Measurements from ENCODE around the gene OOSP1. TPM values are rescaled to one million over a fixed set of nuclear protein-coding genes. Genes with fewer than 3 reads are reported as not detected.

Gene OOSP1
- total RNA-seq, 1 donor from 2014 or later: not detected

DNA sequence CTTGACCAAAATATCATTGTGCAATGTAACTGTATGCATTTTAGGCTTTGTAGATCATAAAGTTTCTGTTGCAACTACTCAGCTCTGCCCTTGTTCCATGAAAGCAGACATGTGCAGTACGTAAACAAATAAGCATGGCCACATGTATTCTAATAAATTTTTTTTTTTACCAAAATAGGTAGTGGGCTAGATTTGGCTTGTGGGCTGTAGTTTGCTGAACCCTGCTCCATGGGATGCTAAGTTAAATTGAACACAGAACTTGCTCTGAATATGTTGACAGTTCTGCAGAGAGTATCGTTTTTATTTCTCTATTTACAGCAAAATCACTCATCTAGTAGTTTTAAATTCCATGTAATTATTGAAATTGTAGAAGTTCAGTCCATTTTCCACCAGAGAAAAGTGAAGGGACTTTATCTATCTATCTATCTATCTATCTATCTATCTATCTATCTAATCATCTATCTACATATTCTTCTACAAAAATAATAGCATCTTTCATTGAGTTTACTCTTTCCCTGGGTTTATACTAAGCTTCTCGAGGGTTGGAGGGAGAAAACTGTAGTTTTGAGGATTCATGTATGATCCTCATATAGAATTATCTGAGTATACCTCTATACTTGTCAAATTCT lies 16.1 kb downstream of the OOSP1 start:
- Mint-ChIP-seq H3K4me1 (no peaks in the 10 kb centered on the region), H3K27ac (no peak overlapping the region), H3K36me3 (no peaks in the 10 kb centered on the region), H3K9me3 (no peaks in the 10 kb centered on the region), H3K27me3 (ENCODE audit: insufficient read depth, low read depth) (no peaks in the 10 kb centered on the region), H3K4me3 (no peak overlapping the region)
- TF ChIP-seq EZH2phosphoT487 (IDR thresholded peaks at IDR 0.05) (no peak), EZH2 (IDR thresholded peaks at IDR 0.05) (no peak)
- TF ChIP-seq, protein P1, sequence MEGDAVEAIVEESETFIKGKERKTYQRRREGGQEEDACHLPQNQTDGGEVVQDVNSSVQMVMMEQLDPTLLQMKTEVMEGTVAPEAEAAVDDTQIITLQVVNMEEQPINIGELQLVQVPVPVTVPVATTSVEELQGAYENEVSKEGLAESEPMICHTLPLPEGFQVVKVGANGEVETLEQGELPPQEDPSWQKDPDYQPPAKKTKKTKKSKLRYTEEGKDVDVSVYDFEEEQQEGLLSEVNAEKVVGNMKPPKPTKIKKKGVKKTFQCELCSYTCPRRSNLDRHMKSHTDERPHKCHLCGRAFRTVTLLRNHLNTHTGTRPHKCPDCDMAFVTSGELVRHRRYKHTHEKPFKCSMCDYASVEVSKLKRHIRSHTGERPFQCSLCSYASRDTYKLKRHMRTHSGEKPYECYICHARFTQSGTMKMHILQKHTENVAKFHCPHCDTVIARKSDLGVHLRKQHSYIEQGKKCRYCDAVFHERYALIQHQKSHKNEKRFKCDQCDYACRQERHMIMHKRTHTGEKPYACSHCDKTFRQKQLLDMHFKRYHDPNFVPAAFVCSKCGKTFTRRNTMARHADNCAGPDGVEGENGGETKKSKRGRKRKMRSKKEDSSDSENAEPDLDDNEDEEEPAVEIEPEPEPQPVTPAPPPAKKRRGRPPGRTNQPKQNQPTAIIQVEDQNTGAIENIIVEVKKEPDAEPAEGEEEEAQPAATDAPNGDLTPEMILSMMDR (IDR thresholded peaks at IDR 0.05): no peak
- no peaks in the 10 kb centered on the region for H3K79me2 ChIP-seq (ENCODE audit: low read depth)
- no peaks in the 10 kb centered on the region for H3K9me3 ChIP-seq (ENCODE audit: low read depth)
- H2AFZ ChIP-seq (replicated peaks): no peak overlapping the region
- no peak overlapping the region for H3K4me3 ChIP-seq
- no peaks in the 10 kb centered on the region for H3K27me3 ChIP-seq
- H3K4me1 ChIP-seq: no peaks in the 10 kb centered on the region
- H3K9ac ChIP-seq: no peak overlapping the region
- no peak for DNase-seq (ENCODE audit: low spot score)
- H3K4me2 ChIP-seq: no peak overlapping the region
- H3F3A ChIP-seq (ENCODE audit: low read depth): no peaks in the 10 kb centered on the region
- H4K20me1 ChIP-seq (ENCODE audit: low read depth): no peaks in the 10 kb centered on the region
- H3K36me3 ChIP-seq: no peaks in the 10 kb centered on the region
- H3K27ac ChIP-seq: no peak overlapping the region

DNA sequence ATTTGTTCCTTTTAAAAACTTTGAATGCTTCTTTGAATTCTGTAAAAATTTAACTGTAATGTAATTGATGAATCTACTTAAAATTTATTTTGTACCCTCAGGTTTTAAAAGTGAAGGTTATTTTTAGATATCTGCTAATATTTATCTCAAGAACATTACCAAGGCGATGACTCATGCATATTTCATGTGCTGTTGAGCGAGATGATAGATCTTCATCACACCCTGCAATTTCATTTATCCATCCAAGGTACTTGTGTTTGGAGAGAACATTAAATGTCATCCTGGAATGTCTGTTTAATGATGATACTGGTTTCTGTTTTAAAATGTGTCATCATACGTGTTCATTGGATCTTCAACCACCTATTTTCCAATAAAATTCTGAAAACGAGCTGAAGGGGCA lies 18.9 kb downstream of the OOSP1 start:
- Histone ChIP-seq H3K27ac (no peak overlapping the region), H4K20me1 (ENCODE audit: low read depth) (no peaks in the 10 kb centered on the region), H3K9me3 (ENCODE audit: low read depth) (no peaks in the 10 kb centered on the region), H3F3A (ENCODE audit: low read depth) (no peaks in the 10 kb centered on the region), H3K36me3 (no peaks in the 10 kb centered on the region), H3K27me3 (no peaks in the 10 kb centered on the region), H3K4me3 (no peak overlapping the region), H3K4me2 (no peak overlapping the region), H2AFZ (replicated peaks) (no peak overlapping the region), H3K79me2 (ENCODE audit: low read depth) (no peaks in the 10 kb centered on the region), H3K9ac (no peak overlapping the region), H3K4me1 (no peaks in the 10 kb centered on the region)
- Mint-ChIP-seq H3K27me3 (ENCODE audit: insufficient read depth, low read depth) (peaks cover 3% of the 10 kb centered on the region), H3K36me3 (no peaks in the 10 kb centered on the region), H3K9me3 (no peaks in the 10 kb centered on the region), H3K4me1 (no peaks in the 10 kb centered on the region), H3K4me3 (no peak overlapping the region), H3K27ac (no peak overlapping the region)
- DNase-seq (ENCODE audit: low spot score): no peak
- TF ChIP-seq EZH2phosphoT487 (IDR thresholded peaks at IDR 0.05) (no peak), EZH2 (IDR thresholded peaks at IDR 0.05) (no peak)
- TF ChIP-seq, protein P1 (IDR thresholded peaks at IDR 0.05): no peak

DNA sequence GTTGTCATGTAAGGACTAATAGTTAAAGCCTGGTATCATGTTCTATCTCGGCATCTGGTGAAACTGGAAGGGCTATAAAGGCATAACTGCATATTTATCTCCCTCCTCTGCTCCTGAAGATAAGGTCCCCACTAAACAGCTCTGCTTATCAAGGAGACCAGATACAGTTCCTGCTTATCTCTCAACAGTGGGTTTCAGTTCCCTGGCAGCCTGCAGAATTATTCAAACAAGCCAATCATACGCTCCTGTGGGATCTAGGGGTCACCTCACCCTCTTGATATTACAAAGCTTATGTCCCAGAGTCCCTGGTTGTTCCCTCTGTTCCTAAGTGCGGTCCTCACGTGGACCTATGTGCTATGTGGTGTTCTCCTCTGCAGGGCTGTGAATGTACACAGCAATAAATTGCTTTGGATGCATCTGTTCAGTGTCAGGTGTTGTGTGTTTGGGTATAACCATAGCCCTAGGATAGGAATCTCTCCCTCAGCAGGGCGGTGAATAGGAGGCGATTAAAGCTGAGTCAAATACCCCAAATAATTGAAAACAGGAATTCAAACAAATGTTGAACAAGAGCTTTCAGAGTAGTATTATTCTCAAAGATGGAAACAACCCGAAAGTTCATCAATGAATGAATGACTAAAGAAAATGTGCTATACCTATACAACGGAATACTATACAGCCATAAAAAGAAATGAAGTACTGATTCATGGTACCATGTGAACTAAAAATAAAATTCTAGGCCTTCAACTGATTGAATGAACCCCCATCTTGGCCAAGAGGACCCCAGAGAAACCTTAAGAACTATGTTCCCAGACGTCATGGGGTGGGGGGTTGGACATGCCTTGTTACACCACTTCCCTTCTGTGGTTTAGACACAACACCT lies 22.5 kb downstream of the OOSP1 start:
- H3F3A ChIP-seq (ENCODE audit: low read depth): no peaks in the 10 kb centered on the region
- H3K27me3 ChIP-seq: no peaks in the 10 kb centered on the region
- Mint-ChIP-seq H3K27me3 (ENCODE audit: insufficient read depth, low read depth) (peaks cover 3% of the 10 kb centered on the region), H3K4me1 (no peaks in the 10 kb centered on the region), H3K4me3 (no peak overlapping the region), H3K36me3 (no peaks in the 10 kb centered on the region), H3K9me3 (no peaks in the 10 kb centered on the region), H3K27ac (no peak overlapping the region)
- H3K79me2 ChIP-seq (ENCODE audit: low read depth): no peaks in the 10 kb centered on the region
- no peak overlapping the region for H2AFZ ChIP-seq (replicated peaks)
- H3K36me3 ChIP-seq: no peaks in the 10 kb centered on the region
- no peaks in the 10 kb centered on the region for H3K4me1 ChIP-seq
- no peaks in the 10 kb centered on the region for H3K9me3 ChIP-seq (ENCODE audit: low read depth)
- H4K20me1 ChIP-seq (ENCODE audit: low read depth): no peaks in the 10 kb centered on the region
- no peak overlapping the region for H3K4me2 ChIP-seq
- DNase-seq (ENCODE audit: low spot score): no peak
- no peak overlapping the region for H3K9ac ChIP-seq
- no peak overlapping the region for H3K27ac ChIP-seq
- TF ChIP-seq, protein P1 (IDR thresholded peaks at IDR 0.05): no peak
- TF ChIP-seq EZH2phosphoT487 (IDR thresholded peaks at IDR 0.05) (no peak), EZH2 (IDR thresholded peaks at IDR 0.05) (no peak)
- H3K4me3 ChIP-seq: no peak overlapping the region

Measured in neural progenitor cell (in vitro differentiated cells).